NCI-H128 (cell line): ENCODE results near the gene NYAP1.
"Not testable (repeated sequence)": the region's sequence is repeated elsewhere in the genome, so short reads cannot be mapped to it uniquely, and the experiment has no call there.

Experiments
- DNase-seq: peaks from one replicate; lab custom pipeline; 2025; ENCODE audit not compliant: unreplicated experiment; lab: John Stamatoyannopoulos, UW

The NYAP1 gene

DNA sequence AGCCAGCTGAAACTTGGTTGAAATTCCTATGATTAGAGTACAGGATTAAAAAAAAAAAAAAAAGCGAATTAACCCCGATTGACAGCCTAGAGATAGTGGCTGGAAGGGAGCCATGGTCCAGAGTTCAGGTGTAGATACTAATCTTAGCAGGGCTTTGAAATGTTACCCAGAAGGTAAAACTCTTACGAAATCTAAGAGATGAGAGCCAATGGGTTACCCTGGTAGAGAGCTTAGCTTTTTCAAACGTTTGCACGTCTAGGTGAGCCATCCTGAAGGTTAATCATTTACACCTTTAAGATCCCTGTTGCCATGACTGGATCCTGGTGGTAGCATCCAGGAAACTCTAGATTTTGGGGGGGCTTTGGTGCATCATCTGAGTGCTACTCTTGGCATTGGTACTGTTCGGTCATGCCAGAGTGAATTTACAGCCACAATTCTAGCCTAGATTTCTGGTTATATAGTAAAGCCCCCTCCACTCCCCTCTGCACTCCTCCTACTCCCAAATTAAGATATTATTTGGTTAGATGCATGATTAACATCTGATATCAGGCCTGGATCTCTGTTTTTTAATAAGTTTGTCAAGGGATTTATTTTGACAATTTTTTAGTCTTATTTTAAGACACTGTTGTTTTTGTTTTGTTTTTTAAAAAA lies 56.5 kb downstream of the NYAP1 start:
- no peak for DNase-seq

DNA sequence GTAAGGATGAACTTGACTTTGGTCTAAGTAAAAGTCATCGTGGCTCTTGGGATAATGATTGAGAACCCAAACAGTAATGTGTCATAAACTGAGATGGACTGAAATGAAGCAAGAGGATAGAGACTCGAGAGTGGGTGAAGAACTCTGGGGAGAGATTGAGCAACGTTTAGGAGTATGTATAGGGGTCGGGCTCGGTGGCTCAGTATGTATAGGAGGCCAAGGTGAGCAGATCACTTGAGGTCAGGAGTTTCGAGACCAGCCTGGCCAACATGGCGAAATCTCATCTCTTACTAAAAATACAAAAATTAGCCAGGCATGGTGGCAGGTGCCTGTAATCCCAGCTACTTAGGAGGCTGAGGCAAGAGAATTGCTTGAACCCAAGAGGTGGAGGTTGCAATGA lies 57.6 kb downstream of the NYAP1 start:
- DNase-seq = not testable (repeated sequence)

DNA sequence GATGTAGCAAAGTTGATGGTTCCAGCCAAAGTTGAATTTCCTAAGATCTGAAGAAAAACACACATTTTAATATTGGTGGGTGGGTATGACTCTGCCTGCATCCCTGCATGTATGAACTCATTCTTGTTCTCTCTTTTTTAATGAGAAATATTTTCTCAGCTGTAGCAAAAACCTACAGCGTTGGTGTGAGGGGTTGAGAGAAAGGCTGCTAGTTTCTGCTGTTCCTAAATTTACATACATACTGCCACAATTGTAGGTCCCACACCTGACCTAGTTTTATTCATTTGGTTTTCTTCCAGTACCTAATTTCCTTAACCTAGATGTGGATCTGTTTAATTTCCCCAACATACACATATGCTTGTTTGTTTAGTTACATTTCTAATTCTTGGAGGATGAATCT lies 59.9 kb downstream of the NYAP1 start:
- DNase-seq = no peak

DNA sequence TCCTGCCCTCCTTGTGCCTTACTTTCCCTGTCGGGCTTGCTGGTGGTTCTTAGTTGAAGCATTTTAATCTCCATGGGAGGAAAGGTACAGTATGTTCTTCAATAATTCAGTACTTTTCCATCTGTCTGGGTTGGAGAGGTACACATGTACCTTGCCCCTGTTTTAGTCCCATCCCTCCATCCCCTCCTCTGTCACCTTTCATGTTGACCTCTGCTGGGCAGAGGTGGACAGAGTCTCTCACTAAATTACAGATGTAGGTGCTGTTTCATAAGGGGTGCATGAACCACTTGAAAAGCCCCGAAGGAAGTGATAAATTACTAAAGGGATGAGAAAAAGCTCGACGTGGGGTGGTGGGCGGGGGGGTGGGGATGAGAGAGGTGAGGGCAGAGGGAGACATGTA lies 60.7 kb downstream of the NYAP1 start:
- DNase-seq = no peak
